OCI-LY3 (cell line): ENCODE measurements around the gene ATP10D.

Experiments used
- H2AFZ ChIP-seq: fragments of 200-600, 300-600 bp; shearing (Covaris generic); 2 replicates; pipeline ENCODE4 v1.6.0; 2014; ENCODE audit warnings: antibody characterized with exemption, low read depth, low read length
- H3K27ac ChIP-seq: fragments of 200-600, 300-600 bp; sonication (generic); 2 replicates; pipeline ENCODE4 v1.5.1; 2014; ENCODE audit warnings: mild to moderate bottlenecking, low read length, moderate library complexity, mixed read lengths
- H3K27me3 ChIP-seq: fragments of 200-600, 300-600 bp; sonication (generic); 2 replicates; pipeline ENCODE4 v1.6.1; 2014; ENCODE audit warnings: low read depth, low read length, mixed read lengths
- H3K36me3 ChIP-seq: fragments of 200-600, 300-600 bp; sonication (generic); replicated peaks from 2 replicates; pipeline ENCODE3; 2014; ENCODE audit warnings: low read depth, low read length, mixed read lengths
- H3K4me1 ChIP-seq: fragments of 300-600, 200-600 bp; sonication (generic); 2 replicates; pipeline ENCODE4 v1.6.1; 2014; ENCODE audit warnings: low read length, mixed read lengths
- H3K4me2 ChIP-seq: fragments of 200-600, 300-600 bp; sonication (generic); 2 replicates; pipeline ENCODE4 v1.6.1; 2014; ENCODE audit warnings: low read length, mixed read lengths
- H3K4me3 ChIP-seq: fragments of 300-600, 200-600 bp; sonication (generic); 2 replicates; pipeline ENCODE4 v1.5.1; 2014; ENCODE audit warnings: antibody characterized with exemption, mild to moderate bottlenecking, low read length, moderate library complexity
- H3K79me2 ChIP-seq: fragments of 300-600, 200-600 bp; shearing (Covaris generic); 2 replicates; pipeline ENCODE4 v1.6.1; 2014; ENCODE audit warnings: mild to moderate bottlenecking, low read length, mixed read lengths
- H3K9ac ChIP-seq: fragments of 300-600, 200-600 bp; shearing (Covaris generic); 2 replicates; pipeline ENCODE4 v1.6.0; 2014; ENCODE audit warnings: mild to moderate bottlenecking, low read length, moderate library complexity
- H3K9me3 ChIP-seq: fragments of 200-600, 300-600 bp; shearing (Covaris generic); 2 replicates; pipeline ENCODE4 v1.6.1; 2014; ENCODE audit warnings: low read length, mixed read lengths; ENCODE audit not compliant: insufficient read depth
- H4K20me1 ChIP-seq: fragments of 200-600, 300-600 bp; sonication (generic); 2 replicates; pipeline ENCODE4 v1.6.1; 2016; ENCODE audit warnings: low read length, mixed read lengths; ENCODE audit not compliant: insufficient read depth
- EZH2phosphoT487 ChIP-seq: fragments of 200-600 bp; shearing (Covaris generic); IDR thresholded peaks from 2 replicates; pipeline ENCODE4 v1.6.1; 2018; ENCODE audit warnings: antibody characterized with exemption, mixed run types, low read depth
- TF ChIP-seq, protein P1 (sequence below): fragments of 200-600, 300-600 bp; sonication (generic); IDR thresholded peaks from 2 replicates; pipeline ENCODE4 v1.5.1; 2014; ENCODE audit warnings: antibody characterized with exemption, low read length, low read depth

ATP10D gene

GRCh38 chr4:47493238-47494123 lies 8.4 kb downstream of the ATP10D start:
- TF ChIP-seq, protein P1, sequence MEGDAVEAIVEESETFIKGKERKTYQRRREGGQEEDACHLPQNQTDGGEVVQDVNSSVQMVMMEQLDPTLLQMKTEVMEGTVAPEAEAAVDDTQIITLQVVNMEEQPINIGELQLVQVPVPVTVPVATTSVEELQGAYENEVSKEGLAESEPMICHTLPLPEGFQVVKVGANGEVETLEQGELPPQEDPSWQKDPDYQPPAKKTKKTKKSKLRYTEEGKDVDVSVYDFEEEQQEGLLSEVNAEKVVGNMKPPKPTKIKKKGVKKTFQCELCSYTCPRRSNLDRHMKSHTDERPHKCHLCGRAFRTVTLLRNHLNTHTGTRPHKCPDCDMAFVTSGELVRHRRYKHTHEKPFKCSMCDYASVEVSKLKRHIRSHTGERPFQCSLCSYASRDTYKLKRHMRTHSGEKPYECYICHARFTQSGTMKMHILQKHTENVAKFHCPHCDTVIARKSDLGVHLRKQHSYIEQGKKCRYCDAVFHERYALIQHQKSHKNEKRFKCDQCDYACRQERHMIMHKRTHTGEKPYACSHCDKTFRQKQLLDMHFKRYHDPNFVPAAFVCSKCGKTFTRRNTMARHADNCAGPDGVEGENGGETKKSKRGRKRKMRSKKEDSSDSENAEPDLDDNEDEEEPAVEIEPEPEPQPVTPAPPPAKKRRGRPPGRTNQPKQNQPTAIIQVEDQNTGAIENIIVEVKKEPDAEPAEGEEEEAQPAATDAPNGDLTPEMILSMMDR: no peak
- TF ChIP-seq EZH2phosphoT487: no peak
- no peak overlapping the region for H3K27ac ChIP-seq
- no peak overlapping the region for H3K4me3 ChIP-seq
- no peaks in the 10 kb centered on the region for H4K20me1 ChIP-seq
- no peaks in the 10 kb centered on the region for H3K9me3 ChIP-seq
- no peaks in the 10 kb centered on the region for H3K36me3 ChIP-seq
- H3K27me3 ChIP-seq: no peaks in the 10 kb centered on the region
- no peak overlapping the region for H3K9ac ChIP-seq
- no peak overlapping the region for H3K4me2 ChIP-seq
- H3K79me2 ChIP-seq: no peaks in the 10 kb centered on the region
- no peak overlapping the region for H2AFZ ChIP-seq
- H3K4me1 ChIP-seq: peaks cover 7% of the 10 kb centered on the region; the same call in 1 of the 2 replicates

DNA sequence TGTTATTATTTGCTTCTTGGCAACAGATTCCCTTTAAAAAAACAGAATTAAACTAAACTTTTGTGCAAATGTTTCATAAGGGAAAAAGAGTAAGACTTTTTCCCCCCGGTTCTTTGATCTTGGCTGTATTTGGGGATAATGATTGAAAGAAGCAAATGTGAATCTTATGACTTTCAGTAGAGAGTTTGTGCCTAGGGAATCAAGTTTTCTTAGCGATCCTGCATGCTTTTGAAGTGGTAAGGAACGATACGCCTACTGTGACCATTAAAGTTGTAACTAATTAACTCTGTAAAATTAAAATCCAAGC lies 9.0 kb downstream of the ATP10D start:
- no peak overlapping the region for H3K4me2 ChIP-seq
- no peaks in the 10 kb centered on the region for H3K9me3 ChIP-seq
- H3K27me3 ChIP-seq: no peaks in the 10 kb centered on the region
- no peak for TF ChIP-seq EZH2phosphoT487
- TF ChIP-seq, protein P1: no peak
- no peak overlapping the region for H3K4me3 ChIP-seq
- no peak overlapping the region for H3K9ac ChIP-seq
- H3K4me1 ChIP-seq: peaks cover 11% of the 10 kb centered on the region
- no peaks in the 10 kb centered on the region for H3K79me2 ChIP-seq
- no peak overlapping the region for H2AFZ ChIP-seq
- H4K20me1 ChIP-seq: no peaks in the 10 kb centered on the region
- H3K27ac ChIP-seq: no peak overlapping the region
- no peaks in the 10 kb centered on the region for H3K36me3 ChIP-seq

DNA sequence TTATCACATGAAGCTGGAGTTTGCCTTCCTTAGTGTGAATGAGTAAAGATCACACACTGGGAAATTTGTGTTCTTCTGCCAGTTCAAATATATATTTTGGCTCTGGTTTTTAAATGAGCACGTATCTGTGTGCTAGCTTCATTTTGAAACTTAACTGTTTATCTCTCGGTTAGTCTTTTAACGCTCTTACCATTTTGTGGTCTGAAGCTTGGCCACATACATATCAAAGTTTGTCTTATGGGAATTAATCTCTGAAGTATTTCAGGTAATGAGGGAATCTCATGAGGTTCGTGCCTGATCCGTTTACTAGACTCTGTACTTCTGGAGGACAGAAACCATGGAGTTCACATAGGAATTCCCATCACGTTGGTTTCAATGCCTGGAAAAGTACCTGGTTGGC lies 13.8 kb downstream of the ATP10D start:
- no peak overlapping the region for H3K27ac ChIP-seq
- no peak overlapping the region for H2AFZ ChIP-seq
- no peaks in the 10 kb centered on the region for H3K36me3 ChIP-seq
- no peaks in the 10 kb centered on the region for H3K9me3 ChIP-seq
- no peaks in the 10 kb centered on the region for H4K20me1 ChIP-seq
- H3K9ac ChIP-seq: no peak overlapping the region
- peak overlapping the region; percentile 47; the same call in 1 of the 2 replicates for H3K4me2 ChIP-seq
- H3K4me3 ChIP-seq: no peak overlapping the region
- peaks cover 27% of the 10 kb centered on the region for H3K4me1 ChIP-seq
- TF ChIP-seq, protein P1: no peak
- TF ChIP-seq EZH2phosphoT487: no peak
- no peaks in the 10 kb centered on the region for H3K79me2 ChIP-seq
- H3K27me3 ChIP-seq: no peaks in the 10 kb centered on the region

- Histone ChIP-seq H3K9ac (no peak overlapping the region), H3K36me3 (no peaks in the 10 kb centered on the region), H3K9me3 (no peaks in the 10 kb centered on the region), H4K20me1 (no peaks in the 10 kb centered on the region), H3K79me2 (no peaks in the 10 kb centered on the region), H3K4me1 (peaks cover 24% of the 10 kb centered on the region), H3K27ac (no peak overlapping the region), H3K4me3 (0 out of 2 replicates have a peak overlapping the region, but pooled peaks have one; percentile 14), H2AFZ (no peak overlapping the region), H3K27me3 (no peaks in the 10 kb centered on the region), H3K4me2 (peak overlapping the region; percentile 47)
- TF ChIP-seq, protein P1: no peak
- no peak for TF ChIP-seq EZH2phosphoT487
Measured at GRCh38 chr4:47499700-47500099, 14.6 kb downstream of the ATP10D start.
